ENCODE data around the gene PNMA3.
"Not testable (repeated sequence)": the region's sequence is repeated elsewhere in the genome, so short reads cannot be mapped to it uniquely, and the experiment has no call there.

The PNMA3 gene, protein sequence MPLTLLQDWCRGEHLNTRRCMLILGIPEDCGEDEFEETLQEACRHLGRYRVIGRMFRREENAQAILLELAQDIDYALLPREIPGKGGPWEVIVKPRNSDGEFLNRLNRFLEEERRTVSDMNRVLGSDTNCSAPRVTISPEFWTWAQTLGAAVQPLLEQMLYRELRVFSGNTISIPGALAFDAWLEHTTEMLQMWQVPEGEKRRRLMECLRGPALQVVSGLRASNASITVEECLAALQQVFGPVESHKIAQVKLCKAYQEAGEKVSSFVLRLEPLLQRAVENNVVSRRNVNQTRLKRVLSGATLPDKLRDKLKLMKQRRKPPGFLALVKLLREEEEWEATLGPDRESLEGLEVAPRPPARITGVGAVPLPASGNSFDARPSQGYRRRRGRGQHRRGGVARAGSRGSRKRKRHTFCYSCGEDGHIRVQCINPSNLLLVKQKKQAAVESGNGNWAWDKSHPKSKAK

DNA sequence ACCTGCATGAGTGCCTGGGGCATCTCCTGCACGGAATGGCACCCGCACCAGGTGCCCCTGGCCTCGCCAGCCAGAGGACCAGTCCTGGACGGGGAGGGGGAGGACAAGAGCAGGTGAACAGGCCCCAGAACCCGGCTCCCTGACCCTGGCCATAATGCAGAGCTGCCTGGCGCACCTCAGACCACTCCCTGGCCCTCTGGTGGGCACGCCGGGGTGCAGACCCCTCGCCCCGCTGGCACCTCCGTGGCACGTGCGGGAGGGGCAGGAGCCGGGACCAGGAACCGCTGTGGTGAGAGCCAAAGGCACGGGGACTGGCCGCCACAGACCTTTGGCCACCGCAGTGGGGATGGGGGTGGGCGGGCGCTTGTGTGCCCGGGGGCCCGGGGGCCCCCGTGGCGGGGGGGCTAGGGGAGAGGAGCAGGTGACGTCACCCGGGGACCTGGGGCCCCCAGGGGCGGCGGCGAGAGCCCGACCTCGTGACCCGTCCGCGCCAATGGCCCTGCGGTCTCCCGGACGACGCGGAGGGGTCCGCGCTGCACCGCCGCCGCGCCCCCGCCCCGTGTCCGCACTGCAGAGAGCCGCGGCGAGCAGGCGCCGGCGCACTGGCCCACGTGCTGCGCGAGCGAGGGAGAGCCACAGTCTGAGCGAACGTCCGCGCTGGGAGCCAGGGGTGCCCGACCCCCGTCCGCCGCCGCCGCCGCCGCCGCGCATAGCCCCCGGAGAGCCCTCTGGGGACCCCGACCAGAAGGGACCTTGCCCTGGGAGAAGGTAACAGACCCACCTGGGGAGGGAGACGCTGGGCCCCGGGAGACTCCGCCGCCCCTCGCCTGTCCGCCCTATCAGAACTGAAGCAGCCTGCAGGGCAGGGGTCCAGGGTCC, at the start of gene PNMA3:
PNMA3 (plus strand) TSS at position 600 of the 879 bp plus-strand sequence. CDS start 586 bp downstream, outside the sequence.
- DNase-seq (ENCODE audit: low read depth) = no peak

DNA sequence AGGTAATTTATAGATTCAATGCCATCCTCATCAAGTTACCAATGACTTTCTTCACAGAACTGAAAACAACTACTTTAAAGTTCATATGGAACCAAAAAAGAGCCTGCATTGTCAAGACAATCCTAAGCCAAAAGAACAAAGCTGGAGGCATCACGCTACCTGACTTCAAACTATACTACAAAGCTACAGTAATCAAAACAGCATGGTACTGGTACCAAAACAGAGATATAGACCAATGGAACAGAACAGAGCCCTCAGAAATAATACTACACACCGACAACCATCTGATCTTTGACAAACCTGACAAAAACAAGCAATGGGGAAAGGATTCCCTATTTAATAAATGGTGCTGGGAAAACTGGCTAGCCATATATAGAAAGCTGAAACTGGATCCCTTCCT, 39.1 kb upstream of the PNMA3 start:
- not testable (repeated sequence) for DNase-seq (ENCODE audit: low read depth)

DNA sequence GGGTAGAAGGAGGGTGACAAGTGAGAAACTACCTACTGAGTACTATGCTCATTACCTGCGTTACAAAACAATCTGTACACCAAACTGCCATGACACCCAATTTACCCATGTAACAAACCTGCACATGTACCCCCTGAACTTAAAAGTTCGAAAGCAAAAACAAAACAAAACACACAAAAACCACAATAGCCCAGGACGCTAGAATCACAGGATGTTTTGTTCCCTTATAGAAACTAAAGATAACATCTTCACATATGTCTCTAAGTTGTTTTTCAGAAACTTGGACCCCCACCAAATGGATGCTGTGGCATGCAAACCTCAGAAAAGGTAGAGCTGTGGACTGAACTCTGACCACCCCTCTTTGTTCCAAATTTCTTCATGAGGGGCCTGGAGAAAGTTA, 37.1 kb upstream of the PNMA3 start:
- DNase-seq (ENCODE audit: low read depth) = no peak

DNA sequence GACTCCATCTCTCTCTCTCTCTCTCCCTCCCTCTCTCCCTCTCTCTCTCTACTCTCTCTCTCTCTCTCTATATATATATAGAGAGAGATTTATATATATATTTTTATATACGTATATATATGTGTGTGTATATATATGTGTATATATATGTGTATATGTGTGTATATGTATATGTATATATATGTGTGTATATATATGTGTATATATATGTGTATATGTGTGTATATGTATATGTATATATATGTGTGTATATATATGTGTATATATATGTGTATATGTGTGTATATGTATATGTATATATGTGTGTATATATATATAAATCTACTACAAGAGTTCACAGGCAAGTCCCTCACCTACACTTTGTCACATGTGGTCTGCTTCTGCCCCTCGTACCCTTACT, 29.8 kb upstream of the PNMA3 start:
- not testable (repeated sequence) for DNase-seq (ENCODE audit: low read depth)

DNA sequence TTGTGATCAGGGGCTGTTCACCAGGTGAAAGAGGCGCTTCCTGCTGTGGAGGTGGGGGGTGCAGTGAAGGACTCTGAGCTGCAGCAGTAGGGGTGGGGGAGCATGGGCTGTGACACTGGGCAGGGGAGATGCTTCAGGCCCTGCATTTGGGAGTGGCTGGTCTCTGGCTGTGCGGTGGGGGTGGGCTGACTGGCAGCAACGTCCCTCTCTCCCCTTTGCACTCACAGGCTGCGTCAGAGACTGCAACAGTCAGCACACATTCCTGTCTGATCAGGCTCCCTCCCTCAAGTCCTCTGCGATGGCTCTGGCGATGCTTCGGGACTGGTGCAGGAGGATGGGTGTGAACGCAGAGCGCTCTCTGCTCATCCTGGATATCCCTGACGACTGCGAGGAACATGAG, 27.8 kb upstream of the PNMA3 start:
- DNase-seq (ENCODE audit: low read depth) = not testable (repeated sequence)

DNA sequence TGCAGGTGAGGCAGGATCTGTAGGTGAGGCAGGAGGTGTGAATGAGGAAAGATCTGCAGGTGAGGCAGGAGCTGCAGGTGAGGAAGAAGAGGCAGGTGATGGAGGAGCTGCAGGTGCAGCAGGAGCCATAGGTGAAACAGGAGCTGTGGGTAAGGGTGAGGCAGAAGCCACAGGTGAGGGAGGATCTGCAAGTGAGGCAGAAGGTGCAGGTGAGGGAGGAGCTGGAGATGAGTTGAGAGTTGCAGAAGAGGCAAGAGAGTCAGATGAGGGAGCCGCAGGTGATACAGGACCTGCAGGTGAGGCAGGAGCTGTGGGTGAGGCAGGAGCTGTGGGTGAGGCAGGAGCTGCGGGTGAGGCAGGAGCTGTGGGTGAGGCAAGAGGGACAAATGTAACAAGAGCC, 27.1 kb upstream of the PNMA3 start:
- no peak for DNase-seq (ENCODE audit: low read depth)

DNA sequence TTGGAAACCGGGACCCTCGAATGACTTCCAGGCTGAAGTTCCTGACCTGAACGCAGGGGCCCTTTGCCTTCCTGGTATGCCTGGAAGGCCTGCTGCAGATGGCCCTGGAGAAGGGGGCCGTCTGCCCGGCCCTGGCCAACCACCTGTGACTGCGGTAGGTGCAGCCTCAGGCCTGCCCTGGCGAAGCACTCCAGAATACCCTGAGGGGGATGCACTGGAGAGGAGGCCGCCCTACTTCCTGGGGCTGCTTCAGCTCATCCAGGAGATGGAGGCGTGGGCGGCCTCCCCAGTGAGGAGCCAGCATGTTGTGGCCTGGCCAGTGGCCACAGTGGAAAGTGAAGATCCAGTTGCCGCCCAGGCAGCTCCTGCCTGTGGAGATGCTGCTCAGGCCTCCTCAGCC, 26.4 kb upstream of the PNMA3 start:
- DNase-seq (ENCODE audit: low read depth) = no peak

DNA sequence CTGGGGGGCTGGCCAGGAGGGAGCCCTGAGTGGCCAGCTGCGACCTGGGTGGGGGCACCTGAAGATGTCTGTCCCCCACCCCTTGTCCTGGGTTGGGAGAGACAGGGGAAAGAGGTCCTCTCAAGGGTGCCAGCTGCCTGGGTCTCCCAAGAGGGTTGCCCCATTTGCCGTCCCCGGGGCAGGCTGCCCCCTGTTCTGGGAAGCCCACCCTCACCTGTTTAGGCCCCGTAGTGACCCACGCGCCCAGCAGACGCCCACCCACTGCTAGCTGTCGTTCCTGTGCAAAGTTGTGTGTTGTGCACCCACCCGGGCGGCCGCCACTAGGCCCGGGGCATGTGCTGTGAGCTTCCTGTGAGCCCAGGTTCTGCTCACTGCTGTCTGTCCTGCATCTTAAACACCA, 25.5 kb upstream of the PNMA3 start:
- DNase-seq (ENCODE audit: low read depth) = no peak

DNA sequence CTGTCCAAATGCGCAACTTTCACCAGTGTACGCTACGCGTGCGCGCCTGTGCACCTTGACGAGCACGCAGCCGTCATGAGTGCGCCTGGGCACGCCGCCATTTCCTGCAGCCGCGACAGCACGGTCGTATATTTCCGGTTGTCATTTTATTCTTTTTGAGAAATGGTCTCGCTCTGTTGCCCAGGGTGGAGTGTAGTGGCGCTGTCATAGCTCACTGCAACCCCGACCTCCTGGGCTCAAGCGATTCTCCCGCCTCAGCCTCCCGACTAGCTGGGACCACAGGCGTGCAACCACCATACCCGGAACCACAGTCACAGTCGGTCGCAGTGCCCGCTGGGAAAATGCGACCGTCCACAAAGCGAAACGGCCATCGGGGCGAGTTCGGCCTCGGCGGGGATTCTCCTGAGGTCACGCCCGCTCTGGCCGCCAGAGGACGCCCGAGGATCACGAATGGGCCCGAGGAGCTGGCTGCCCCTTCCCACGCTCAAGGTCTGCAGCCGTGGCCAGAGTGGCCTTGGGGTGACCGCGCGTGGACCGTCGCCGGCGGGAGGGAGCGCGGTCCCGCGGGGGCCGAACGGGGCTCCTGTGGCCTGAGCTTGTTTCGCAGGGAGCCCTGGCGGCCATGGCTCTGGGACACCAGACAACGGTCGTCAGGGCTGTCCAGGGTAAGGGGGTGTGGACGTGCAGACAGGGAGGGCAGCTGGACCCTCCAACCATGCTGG, 23.7 kb upstream of the PNMA3 start:
- DNase-seq (ENCODE audit: low read depth) = no peak

DNA sequence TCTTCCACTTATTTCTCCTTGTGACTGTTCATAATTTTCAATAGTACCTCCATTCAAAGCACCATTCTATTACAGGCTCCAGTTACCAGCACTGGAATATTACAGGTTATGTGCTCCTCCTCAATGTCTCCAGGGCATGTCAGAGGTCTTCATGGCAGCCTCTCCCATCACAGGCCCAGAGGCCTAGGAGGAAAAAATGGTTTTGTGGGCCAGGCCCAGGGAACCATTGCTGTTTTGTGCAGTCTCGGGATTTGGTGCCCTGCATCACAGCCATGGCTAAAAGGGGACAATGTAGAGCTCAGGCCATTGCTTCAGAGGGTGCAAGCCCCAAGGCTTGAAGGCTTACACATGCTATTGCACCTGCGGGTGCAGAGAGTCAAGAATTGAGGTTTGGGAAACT, 7.2 kb upstream of the PNMA3 start:
- DNase-seq (ENCODE audit: low read depth) = no peak

DNA sequence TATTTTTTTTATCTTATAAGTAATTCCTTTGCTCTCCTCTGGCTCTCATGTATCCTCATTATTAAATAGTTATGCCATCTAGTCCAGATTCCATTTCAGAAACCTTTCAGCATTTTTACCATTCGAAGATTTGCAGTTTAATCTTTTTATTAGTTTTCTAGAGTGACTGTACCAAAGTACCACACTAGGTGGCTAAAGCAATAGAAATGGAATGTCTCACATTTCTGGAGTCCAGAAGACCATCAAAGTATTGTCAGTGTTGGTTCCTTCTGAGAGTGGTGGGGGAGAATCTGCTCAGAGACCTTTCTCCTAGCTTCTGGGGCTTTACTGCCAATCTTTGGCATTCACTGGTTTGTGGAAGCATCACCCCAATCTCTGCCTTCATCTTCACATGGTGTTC, 3.7 kb upstream of the PNMA3 start:
- no peak for DNase-seq (ENCODE audit: low read depth)

DNA sequence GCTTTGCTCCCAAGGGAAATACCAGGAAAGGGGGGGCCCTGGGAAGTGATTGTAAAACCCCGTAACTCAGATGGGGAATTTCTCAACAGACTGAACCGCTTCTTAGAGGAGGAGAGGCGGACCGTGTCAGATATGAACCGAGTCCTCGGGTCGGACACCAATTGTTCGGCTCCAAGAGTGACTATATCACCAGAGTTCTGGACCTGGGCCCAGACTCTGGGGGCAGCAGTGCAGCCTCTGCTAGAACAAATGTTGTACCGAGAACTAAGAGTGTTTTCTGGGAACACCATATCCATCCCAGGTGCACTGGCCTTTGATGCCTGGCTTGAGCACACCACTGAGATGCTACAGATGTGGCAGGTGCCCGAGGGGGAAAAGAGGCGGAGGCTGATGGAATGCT, 1.0 kb downstream of the PNMA3 start:
- no peak for DNase-seq (ENCODE audit: low read depth)

DNA sequence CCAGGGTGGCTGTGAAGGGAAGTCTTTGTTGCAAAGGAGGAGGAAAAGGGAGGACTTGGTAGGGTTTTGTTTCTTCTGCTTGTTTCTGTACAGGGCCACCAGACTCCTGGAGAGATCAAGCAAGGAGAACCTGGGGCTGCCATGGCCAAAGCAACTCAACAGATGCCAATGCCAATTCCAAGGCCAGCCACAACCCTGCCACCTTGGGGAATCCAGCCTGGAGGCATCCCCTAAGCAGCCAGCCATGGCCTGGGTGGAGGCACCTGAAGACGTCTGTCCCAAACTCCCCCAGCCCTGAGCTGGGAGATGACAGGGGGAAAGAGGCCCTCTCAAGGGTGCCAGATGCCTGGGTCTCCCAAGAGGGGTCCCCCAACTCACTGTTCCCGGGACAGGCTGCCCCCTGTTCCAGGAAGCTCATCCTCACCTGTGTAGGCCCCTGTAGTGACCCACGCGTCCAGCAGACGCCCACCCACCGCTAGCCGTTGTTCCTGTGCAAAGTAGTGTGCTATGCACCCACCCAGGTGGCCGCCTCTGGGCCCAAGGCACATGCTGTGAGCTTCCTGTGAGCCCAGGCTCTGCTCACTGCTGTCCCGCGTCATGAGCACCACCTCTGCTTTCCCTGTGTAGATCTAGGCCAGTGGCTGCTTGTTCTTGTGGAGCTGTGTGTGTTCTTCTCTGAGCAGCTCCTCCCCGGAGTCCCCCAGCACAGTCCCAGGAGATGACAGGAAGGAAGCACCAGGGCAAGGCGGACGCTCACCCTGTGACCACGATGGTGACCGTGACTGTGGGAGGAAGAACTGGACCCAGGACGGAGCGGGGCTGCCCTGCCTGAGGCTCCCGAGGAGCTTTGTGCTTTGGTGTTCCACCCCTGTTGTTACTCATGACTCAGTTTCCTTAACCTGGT, 3.2 kb downstream of the PNMA3 start:
- DNase-seq (ENCODE audit: low read depth) = no peak

DNA sequence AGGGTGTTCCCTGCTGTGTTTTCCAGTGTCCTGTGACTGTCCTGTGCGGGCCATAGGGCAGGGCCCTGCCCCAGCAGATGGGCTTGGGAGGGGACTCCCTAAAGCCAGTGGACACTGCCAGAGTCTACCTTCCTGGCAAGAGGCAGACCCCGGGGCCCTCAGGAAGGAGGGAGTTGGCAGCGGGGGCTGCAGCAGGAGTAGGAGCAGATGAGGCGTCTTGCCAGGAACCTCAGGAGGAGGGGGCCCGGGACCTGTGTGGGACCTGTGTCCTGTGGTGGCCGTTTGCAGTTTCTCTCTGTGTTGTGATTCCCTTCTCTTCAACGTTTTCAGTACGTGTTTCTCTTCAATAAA, 3.8 kb downstream of the PNMA3 start:
- DNase-seq (ENCODE audit: low read depth) = no peak

DNA sequence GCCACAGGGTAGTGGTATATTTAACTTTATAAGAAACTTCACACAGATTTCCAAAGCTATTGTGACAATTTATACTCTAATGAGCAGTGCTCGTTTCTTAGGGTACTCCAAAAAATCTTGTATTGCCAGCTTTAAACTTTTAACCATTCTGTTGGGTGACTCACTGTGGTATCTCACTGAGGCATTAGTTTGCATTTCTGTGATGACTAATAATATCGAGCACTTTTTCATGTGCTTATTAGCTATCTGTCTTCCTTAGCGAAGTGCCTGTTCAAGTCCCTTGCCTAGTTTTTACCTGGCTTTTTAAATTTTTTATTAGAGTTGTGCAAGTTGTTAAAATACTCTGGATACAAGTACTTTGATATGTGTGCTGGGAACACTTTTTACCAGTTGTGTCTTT, 5.5 kb downstream of the PNMA3 start:
- peak; percentile 7 for DNase-seq (ENCODE audit: low read depth)

DNA sequence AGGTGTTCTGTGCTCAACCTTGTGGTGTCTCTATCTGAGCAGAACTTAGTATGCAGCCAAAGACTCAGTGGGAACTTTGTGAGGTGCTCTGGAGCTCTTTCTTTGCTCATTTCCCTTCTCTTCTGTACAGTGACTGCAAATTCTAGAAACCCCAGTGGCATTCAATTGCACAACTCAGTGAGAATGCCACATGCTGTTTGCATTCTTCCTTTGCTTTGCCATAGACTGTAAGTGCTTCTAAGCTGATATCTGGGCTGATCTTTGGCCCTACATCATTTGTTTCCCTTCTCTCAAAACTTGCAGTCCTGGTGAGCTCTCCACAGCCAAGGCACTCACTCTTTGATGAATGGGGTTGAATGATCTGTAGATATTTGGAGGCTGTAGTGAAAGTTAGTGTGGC, 7.0 kb downstream of the PNMA3 start:
- no peak for DNase-seq (ENCODE audit: low read depth)

DNA sequence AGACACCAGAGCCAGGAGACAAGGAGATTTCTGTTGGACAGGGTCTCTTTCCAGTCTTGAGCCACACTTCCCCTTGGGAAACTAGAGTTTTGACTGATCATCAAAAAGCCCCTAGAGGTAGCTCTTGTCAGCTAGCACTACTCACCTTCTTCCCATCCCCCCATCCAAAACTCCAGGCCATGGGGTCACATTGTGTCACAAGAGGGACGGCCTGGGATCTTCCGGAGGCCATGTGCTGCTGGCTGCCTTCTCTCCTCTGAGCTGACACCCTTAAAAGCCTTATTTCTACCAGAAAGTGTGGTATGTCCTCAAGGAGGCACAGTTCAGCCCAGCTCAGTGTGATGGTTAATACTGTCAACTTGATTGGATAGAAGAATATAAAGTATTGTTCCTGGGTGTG, 7.8 kb downstream of the PNMA3 start:
- DNase-seq (ENCODE audit: low read depth) = no peak

DNA sequence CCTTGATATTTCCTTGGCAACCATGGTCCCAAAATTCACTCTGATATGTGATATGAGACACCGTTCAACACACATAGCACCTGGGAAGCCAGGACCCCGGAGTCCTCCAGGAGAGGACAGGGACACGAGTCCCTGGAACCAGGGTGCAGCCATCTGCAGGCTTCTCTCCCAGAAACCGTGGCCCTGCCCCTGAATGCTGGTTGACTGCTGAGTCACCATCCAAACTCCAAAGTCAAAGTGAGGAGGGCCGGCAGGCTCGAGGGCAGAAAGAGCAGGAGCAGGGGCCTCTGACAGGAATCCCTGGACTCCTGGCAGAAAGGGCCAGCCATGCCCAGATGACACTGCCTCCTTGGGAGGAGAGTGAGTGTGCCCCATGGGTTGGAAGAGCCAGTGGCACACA, 9.1 kb downstream of the PNMA3 start:
- DNase-seq (ENCODE audit: low read depth) = no peak

DNA sequence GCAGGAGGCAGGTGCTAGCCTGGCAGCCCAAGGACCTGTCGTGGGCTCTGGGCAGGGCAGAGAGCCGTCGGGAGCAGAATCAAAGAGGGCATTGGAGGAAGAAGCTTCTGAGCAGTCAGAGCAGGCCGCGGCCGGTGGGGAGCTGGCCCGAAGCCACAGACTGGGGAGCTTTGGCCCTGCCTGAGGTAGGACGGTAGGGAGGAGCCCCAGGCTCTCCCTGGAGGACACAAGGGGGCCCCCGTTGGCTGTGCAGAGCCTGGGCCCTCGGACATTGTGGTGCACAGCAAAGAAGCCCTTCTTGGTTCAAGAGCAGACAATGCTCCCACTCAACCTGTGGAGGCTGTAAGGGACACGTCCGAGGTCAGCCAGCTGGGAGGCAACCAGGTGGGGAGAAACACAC, 10.1 kb downstream of the PNMA3 start:
- not testable (repeated sequence) for DNase-seq (ENCODE audit: low read depth)

DNA sequence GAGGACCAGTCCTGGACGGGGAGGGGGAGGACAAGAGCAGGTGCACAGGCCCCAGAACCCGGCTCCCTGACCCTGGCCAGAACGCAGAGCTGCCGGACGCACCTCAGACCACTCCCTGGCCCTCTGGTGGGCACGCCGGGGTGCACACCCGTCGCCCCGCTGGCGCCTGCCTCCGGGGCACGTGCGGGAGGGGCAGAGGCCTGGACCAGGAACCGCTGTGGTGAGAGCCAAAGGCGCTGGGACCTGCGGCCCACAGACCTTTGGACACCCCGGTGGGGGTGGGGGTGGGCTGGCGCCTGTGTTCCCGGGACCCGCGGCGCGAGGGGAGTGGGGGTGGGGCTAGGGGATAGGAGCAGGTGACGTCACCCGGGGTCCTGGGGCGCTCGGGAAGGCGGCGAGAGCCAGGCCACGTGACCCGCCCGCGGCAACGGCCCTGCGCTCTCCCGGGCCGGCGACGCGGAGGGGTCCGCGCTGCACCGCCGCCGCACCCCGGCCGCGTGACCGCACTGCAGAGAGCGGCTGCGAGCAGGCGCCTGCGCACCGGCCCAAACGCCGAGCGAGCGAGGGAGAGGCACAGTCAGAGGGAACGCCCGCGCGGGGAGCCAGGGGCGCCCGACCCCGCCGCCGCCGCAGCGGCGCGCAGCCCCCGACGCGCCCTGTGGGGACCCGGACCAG, 15.8 kb downstream of the PNMA3 start, which contains the start of gene PNMA6A:
PNMA6A (plus strand) TSS at position 546 of the 675 bp plus-strand sequence. CDS start 609 bp downstream, outside the sequence.
- not testable (repeated sequence) for DNase-seq (ENCODE audit: low read depth)

DNA sequence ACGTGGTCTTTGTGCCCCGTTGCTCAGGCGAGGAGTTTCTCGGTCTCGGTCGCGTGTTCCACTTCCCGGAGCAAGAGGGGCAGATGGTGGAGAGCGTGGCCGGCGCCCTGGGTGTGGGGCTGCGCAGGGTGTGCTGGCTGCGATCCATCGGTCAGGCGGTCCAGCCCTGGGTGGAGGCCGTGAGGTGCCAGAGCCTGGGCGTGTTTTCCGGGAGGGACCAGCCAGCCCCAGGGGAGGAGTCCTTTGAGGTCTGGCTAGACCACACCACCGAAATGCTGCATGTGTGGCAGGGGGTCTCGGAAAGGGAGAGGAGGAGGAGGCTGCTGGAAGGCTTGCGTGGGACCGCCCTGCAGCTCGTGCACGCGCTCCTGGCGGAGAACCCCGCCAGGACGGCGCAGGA, 17.1 kb downstream of the PNMA3 start:
- not testable (repeated sequence) for DNase-seq (ENCODE audit: low read depth)
